ENCODE measurements around the gene BIVM.

DNA sequence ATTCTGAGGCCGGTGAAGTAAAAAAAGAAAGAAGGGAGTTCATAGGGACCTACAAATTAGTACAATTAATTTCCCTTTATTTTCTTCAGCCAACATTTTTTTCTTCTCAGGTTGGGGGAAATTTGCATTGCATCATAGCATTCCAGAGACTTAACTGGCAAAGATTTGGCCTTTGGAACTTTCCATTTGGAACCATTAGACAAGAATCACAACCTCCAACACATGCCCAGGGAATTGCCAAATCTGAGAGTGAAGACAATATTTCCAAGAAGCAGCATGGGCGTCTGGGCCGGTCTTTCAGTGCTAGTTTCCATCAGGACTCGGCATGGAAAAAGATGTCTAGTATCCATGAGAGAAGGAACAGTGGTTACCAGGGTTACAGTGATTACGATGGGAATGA, 40.5 kb downstream of the BIVM start:
- TF ChIP-seq GABPA (IDR thresholded peaks at IDR 0.05 in 1 of 2, conservative IDR thresholded peaks at IDR 0.05 in 1 of 2) = no peak
- no peak for TF ChIP-seq CTCF (IDR thresholded peaks at IDR 0.05; ENCODE audit: low read depth, low read length, missing input control)
- TF ChIP-seq RAD21 (IDR thresholded peaks at IDR 0.05) = no peak
- no peak for TF ChIP-seq JUND (IDR thresholded peaks at IDR 0.05)
